Measurements from ENCODE around the gene TM7SF2.

GRCh38 chr11:65141896-65142494 lies 30.3 kb downstream of the TM7SF2 start:
- TF ChIP-seq POLR2A (IDR thresholded peaks at IDR 0.05): no peak
- TF ChIP-seq, protein P1, sequence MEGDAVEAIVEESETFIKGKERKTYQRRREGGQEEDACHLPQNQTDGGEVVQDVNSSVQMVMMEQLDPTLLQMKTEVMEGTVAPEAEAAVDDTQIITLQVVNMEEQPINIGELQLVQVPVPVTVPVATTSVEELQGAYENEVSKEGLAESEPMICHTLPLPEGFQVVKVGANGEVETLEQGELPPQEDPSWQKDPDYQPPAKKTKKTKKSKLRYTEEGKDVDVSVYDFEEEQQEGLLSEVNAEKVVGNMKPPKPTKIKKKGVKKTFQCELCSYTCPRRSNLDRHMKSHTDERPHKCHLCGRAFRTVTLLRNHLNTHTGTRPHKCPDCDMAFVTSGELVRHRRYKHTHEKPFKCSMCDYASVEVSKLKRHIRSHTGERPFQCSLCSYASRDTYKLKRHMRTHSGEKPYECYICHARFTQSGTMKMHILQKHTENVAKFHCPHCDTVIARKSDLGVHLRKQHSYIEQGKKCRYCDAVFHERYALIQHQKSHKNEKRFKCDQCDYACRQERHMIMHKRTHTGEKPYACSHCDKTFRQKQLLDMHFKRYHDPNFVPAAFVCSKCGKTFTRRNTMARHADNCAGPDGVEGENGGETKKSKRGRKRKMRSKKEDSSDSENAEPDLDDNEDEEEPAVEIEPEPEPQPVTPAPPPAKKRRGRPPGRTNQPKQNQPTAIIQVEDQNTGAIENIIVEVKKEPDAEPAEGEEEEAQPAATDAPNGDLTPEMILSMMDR (IDR thresholded peaks at IDR 0.05): no peak
- no peak for TF ChIP-seq EP300 (IDR thresholded peaks at IDR 0.05)

All from upper lobe of left lung (tissue), 4 donors.